ENCODE results near the gene NTN5. TPM values are rescaled to one million over a fixed set of nuclear protein-coding genes. Genes with fewer than 3 reads are reported as not detected.

Gene NTN5
- total RNA-seq, 1 experiment from 2014 or later: 0.55 TPM

GRCh38 chr19:48635966-48636858 lies 36.6 kb downstream of the NTN5 start:
- peaks cover 8% of the 10 kb centered on the region; the same call in 1 of the 2 replicates for H3K4me1 ChIP-seq (ENCODE audit: insufficient read depth, low read length)
- H2BK20ac ChIP-seq (ENCODE audit: low read depth, low read length, poor library complexity, severe bottlenecking): no peak overlapping the region
- H2AK5ac ChIP-seq (ENCODE audit: insufficient read length, low read length): no peak overlapping the region
- H3K4ac ChIP-seq (ENCODE audit: low read depth, low read length): no peak overlapping the region
- H2AFZ ChIP-seq (ENCODE audit: low read length): no peak overlapping the region
- no peak overlapping the region for H4K91ac ChIP-seq (ENCODE audit: insufficient read length, low read depth, low read length)
- H3K27me3 ChIP-seq (ENCODE audit: insufficient read depth, low read length): no peaks in the 10 kb centered on the region; the same call in 1 of the 2 replicates
- H3K9ac ChIP-seq (ENCODE audit: extremely low read depth, insufficient read length, low read length): no peak overlapping the region
- no peak overlapping the region for H3K56ac ChIP-seq (ENCODE audit: insufficient read length, low read depth, low read length)
- H3K23ac ChIP-seq (ENCODE audit: insufficient read length, low read depth, low read length): no peak overlapping the region
- H3K14ac ChIP-seq (ENCODE audit: insufficient read depth, low read length): no peak overlapping the region
- H2BK120ac ChIP-seq (ENCODE audit: low read depth, low read length, poor library complexity, severe bottlenecking): no peak overlapping the region
- no peak overlapping the region for H2BK12ac ChIP-seq (ENCODE audit: insufficient read length, low read depth, low read length)
- no peak overlapping the region for H2BK15ac ChIP-seq (ENCODE audit: low read depth, low read length)
- H3K27ac ChIP-seq (ENCODE audit: insufficient read length, low read depth, low read length): no peak overlapping the region
- WGBS (ENCODE audit: extremely low coverage, insufficient read length, low lambda C conversion rate): no CpG with 5 or more reads among the region's 35 CpGs
- H4K8ac ChIP-seq (replicated peaks; ENCODE audit: insufficient read length, low read depth, low read length): no peak overlapping the region
- Mint-ChIP-seq H3K36me3 (ENCODE audit: insufficient read depth in 1 of 3, low read depth in 3 of 3) (peaks cover 11 to 35% (median 25%) of the 10 kb centered on the region in 3 experiments; a peak in 6 of 7 replicates), H3K4me1 (peaks cover 34 to 55% of the 10 kb centered on the region in 2 experiments), H3K27ac (peak overlapping the region in 1 of 3 experiments; percentile 72; a peak in 3 of 7 replicates), H3K9me3 (no peaks in the 10 kb centered on the region), H3K27me3 (ENCODE audit: low read depth) (peaks cover 4% of the 10 kb centered on the region), H3K4me3 (peak overlapping the region; percentile 82 to 89)
- no peak overlapping the region for H3K18ac ChIP-seq (ENCODE audit: insufficient read length, low read depth, low read length)
- no peaks in the 10 kb centered on the region for H3K9me3 ChIP-seq (ENCODE audit: control insufficient read depth, low read depth, low read length)
- DNase-seq: no peak
- H3K79me2 ChIP-seq (ENCODE audit: insufficient read depth, low read length): no peaks in the 10 kb centered on the region
- H4K5ac ChIP-seq (ENCODE audit: insufficient read length, low read depth, low read length): no peak overlapping the region
- no peaks in the 10 kb centered on the region for H3K79me1 ChIP-seq (ENCODE audit: insufficient read depth, low read depth, low read length, poor library complexity, severe bottlenecking)
- peak overlapping the region; percentile 80 for H3K4me2 ChIP-seq (ENCODE audit: insufficient read depth, insufficient read length, low read length)
- H2BK5ac ChIP-seq (ENCODE audit: insufficient read length, low read length): no peak overlapping the region
- no peaks in the 10 kb centered on the region for H4K20me1 ChIP-seq (ENCODE audit: control insufficient read depth, insufficient read depth, insufficient read length)
- peaks cover 21% of the 10 kb centered on the region for H3K23me2 ChIP-seq (ENCODE audit: insufficient read length, low read depth, low read length, poor library complexity, severe bottlenecking)
- H3T11ph ChIP-seq (ENCODE audit: low read length): no peak overlapping the region
- TF ChIP-seq, protein P1, sequence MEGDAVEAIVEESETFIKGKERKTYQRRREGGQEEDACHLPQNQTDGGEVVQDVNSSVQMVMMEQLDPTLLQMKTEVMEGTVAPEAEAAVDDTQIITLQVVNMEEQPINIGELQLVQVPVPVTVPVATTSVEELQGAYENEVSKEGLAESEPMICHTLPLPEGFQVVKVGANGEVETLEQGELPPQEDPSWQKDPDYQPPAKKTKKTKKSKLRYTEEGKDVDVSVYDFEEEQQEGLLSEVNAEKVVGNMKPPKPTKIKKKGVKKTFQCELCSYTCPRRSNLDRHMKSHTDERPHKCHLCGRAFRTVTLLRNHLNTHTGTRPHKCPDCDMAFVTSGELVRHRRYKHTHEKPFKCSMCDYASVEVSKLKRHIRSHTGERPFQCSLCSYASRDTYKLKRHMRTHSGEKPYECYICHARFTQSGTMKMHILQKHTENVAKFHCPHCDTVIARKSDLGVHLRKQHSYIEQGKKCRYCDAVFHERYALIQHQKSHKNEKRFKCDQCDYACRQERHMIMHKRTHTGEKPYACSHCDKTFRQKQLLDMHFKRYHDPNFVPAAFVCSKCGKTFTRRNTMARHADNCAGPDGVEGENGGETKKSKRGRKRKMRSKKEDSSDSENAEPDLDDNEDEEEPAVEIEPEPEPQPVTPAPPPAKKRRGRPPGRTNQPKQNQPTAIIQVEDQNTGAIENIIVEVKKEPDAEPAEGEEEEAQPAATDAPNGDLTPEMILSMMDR (conservative IDR thresholded peaks at IDR 0.05): no peak
